Measurements from ENCODE around the gene CLDN6. TPM values are rescaled to one million over a fixed set of nuclear protein-coding genes. Genes with fewer than 3 reads are reported as not detected.
A peak's percentile ranks its signal among the peaks of the same experiment; 100 is the strongest.

Gene CLDN6
- total and polyA plus RNA-seq, 9 of the 15 experiments (the other 6 are each of a cell fraction or from before 2014, with no cell fraction given): 0.22 to 0.75 (median 0.38) TPM; not detected in 3

- TF ChIP-seq MLLT1 (IDR thresholded peaks at IDR 0.05): peak; percentile 32 to 78; a peak in 1 of 4 replicates
- no peak for TF ChIP-seq ZNF282 (CRISPR knock-in tag; IDR thresholded peaks at IDR 0.05)
- 0 out of 2 replicates have a peak, but pooled peaks have one; percentile 23 for TF ChIP-seq SMARCE1 (IDR thresholded peaks at IDR 0.05)
- TF ChIP-seq ID3 (CRISPR knock-in tag; IDR thresholded peaks at IDR 0.05): no peak
- TF ChIP-seq ID3 (tag; IDR thresholded peaks at IDR 0.05): peak; percentile 29; the same call in 1 of the 2 replicates
- no peak for TF ChIP-seq ZNF407 (IDR thresholded peaks at IDR 0.05; ENCODE audit: low read depth)
- no peak for TF ChIP-seq SIX5 (IDR thresholded peaks at IDR 0.05; ENCODE audit: borderline replicate concordance in 1 of 2, insufficient read depth in 1 of 2, low read depth in 1 of 2, low read length in 2 of 2)
- no peak for TF ChIP-seq HMG20A (CRISPR knock-in tag; conservative IDR thresholded peaks at IDR 0.05)
- no peak for TF ChIP-seq MECOM (CRISPR knock-in tag; IDR thresholded peaks at IDR 0.05)
- TF ChIP-seq ZNF398 (CRISPR knock-in tag; IDR thresholded peaks at IDR 0.05): no peak
- TF ChIP-seq PCBP1 (IDR thresholded peaks at IDR 0.05; ENCODE audit: low read depth, low read length, poor library complexity, severe bottlenecking): no peak
- peak; percentile 82 for TF ChIP-seq HMGN3 (IDR thresholded peaks at IDR 0.05; ENCODE audit: borderline replicate concordance, extremely low read depth, insufficient read length, low read depth, low read length)
- TF ChIP-seq ZNF197 (CRISPR knock-in tag; IDR thresholded peaks at IDR 0.05; ENCODE audit: low read depth): no peak
- no peak for TF ChIP-seq ZNF75A (CRISPR knock-in tag; IDR thresholded peaks at IDR 0.05)
Measured at GRCh38 chr16:2983706-2984136, 34.3 kb downstream of the CLDN6 start (continued).

Measured in K562 (cell line).